Measurements from ENCODE around the gene TOMT.
A peak's percentile ranks its signal among the peaks of the same experiment; 100 is the strongest.

The TOMT gene

DNA sequence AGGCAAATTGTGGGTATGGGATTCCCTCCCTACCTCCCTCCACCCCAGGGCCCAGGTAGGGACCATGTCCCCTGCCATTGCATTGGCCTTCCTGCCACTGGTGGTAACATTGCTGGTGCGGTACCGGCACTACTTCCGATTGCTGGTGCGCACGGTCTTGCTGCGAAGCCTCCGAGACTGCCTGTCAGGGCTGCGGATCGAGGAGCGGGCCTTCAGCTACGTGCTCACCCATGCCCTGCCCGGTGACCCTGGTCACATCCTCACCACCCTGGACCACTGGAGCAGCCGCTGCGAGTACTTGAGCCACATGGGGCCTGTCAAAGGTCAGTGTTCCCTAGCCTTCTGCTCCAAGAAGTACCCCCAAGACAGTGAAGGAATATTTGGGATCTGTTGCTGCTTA, at the start of gene TOMT:
TOMT (plus strand) TSS at position 37 of the 400 bp plus-strand sequence; CDS start at position 65, 28 bp downstream.
- DNase-seq = no peak

DNA sequence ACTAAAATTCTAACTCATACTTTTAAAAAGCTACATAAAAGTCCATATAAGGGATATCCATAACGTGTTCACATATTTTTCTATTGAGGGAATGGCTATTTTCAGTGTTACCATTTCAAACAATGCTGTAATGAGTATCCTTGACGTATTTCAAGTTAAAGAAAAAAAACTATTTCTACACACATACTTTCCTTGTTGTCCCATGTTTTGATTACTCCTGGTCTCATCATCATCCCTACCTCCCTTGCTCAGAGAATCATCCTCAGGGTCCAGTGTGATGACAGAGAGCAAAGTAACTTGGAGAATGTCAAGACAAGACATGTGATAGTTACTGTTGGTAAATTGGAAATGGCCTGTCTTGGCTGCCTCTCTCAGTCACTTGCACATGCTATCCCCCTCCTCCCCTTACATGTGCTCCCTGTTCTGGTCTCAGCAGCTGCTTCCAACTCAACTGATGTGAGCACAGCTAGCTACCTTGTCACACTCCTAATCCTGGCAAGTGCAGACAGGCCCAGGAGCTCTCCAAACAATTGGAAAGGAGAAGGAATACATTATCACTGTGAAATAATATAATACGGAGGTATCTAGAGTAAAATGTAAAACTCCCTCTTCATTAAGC, 47.2 kb upstream of the TOMT start:
- no peak for DNase-seq

- no peak for DNase-seq
These were observed 43.9 kb upstream of the TOMT start for GRCh38 chr11:72061739-72062396.

DNA sequence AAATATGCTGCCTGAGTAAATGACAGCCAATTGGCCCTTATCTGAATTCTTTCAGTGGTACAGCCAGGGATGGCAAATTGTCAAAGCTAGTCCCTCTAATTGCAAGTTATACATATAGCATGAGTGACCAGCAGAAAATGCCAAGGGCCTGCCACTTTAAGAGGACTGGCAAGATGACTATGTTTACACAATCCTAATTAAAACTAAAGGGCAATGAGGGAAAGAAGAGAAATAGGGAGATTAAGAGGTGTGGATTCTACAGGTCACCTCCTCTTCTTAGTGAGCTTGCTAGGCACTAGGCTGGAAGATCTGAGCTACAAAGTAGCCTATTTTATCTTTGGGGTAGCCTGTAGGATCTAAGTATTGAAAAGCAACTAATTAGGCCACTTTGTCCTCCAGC, 38.9 kb upstream of the TOMT start:
- DNase-seq = no peak

DNA sequence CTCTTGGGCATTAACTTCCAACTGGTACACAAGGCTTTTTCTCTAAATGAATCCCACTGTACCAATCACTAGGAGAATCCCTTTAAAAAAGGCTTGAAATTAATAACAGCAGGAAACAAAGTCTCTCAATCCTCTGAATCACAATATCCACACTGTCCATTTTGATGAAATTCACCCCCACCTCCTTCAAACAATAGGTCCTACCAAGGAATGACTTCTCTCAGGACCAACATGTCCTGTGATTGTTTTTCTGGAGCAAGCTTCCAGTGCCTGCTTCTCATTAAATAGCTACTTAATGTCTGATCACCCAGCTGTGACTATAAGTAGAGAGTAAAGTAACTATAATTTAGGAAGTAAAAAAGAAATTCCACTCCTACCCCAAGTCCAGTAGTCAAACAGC, 38.5 kb upstream of the TOMT start:
- DNase-seq = no peak

DNA sequence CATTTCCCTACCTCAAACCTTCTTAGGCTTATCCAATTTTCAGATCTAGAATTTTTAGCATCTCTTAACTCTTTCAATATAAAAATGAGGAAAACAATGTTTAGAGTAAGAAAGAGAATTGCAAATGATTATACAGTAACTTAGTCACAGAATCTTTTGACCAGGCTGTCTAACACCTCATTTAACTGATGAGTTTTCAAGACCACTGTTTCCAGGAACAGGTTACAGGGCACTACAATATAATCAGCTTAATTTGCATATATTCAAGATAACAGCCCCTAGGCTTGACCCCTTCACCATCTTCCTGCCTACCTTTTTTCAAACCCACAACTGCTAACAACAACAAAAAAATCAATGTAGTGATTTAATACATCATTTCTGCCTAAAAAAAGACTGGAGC, 38.0 kb upstream of the TOMT start:
- no peak for DNase-seq

DNA sequence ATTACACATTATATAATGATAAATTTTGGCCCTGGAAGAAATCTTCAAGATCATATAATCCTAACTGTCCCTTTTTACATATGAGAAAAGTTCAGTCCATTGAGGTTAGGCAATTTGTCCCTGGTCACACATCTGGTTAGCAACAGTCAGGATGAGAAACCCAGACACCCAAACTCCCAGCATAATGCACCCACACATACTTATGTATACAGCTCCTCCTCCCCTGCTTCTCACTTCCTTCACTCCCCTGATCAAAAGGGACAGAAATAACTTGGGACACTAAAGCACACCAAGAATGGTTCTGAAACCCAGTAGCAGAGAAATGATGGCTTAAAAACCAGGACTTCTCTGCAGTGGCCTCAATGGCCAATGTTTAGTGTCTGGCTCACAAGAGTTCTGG, 36.5 kb upstream of the TOMT start:
- DNase-seq = no peak

GRCh38 chr11:72069787-72070251, 35.9 kb upstream of the TOMT start:
- no peak for DNase-seq

DNA sequence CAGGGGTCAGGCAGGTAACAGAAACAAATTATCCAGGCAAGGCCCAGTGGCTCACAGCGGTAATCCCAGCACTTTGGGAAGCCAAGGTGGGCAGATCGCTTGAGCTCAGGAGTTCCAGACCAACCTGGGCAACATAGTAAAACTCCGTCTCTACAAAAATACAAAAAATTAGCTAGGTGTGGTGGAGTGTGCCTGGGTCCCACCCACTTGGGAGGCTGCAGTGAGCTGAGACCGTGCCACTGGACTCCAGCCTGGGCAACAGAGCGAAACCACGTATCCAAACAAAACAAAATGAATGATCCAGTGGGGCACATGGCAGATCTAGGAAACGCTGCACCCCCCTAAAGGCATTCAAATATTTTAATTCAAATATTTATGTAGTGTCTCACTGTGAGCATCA, 35.2 kb upstream of the TOMT start:
- no peak for DNase-seq

DNA sequence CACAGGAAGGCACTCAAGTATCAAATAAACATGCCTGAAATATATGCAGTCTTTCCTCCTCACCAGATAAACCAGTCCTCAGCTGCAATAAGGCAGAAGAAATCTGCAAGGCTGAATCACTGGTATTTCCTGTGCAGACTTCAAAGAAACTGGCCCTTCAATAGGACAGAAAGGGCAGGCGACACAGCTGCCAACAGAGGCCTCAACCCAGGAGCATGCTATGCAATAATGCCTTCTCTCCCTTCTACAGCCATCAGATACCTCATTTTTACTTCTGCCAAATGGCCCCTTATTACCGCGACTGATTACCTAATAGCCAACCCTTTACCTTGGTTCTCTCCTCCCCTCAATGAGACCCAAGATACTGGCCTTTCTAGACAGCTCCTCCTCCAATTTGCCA, 33.4 kb upstream of the TOMT start:
- no peak for DNase-seq

GRCh38 chr11:72075109-72075508, 30.6 kb upstream of the TOMT start:
- peak; percentile 12 for DNase-seq

- no peak for DNase-seq
These were observed 30.0 kb upstream of the TOMT start for GRCh38 chr11:72075756-72076155.

GRCh38 chr11:72078477-72078876, 27.2 kb upstream of the TOMT start:
- DNase-seq = no peak

DNA sequence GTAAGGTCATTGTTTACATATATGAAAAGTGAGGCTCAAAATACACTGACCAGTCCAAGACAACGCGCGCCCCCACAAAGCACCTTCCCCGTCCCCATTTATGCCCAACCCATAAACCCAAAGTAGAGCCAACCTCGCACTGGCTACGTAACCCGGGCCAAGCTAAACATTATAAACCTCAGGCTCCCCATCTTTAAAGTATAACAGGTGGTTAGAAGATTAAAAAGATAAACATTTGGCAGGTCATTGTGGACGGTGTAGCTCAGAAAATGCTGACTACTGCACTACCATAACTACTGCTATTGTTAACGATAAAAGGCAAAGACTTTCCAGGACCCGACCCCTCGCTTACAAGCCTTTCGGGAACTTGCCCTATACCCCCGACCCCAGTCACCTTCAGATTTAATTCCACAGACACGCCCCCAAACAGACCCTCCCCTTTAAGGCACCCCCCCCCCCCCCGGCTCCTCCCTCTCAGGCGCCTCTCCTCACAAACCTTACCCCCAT, 25.9 kb upstream of the TOMT start:
- no peak for DNase-seq

- peak; percentile 99 for DNase-seq
These were observed 25.2 kb upstream of the TOMT start, which contains the start of the genes LRRC51 and NUMA1 for GRCh38 chr11:72080326-72081183. LRRC51 (plus strand) TSS chr11:72080850; CDS start chr11:72089084, 8,234 bp downstream. NUMA1 (minus strand) TSS chr11:72080542; CDS start chr11:72035943, 44,599 bp downstream.

DNA sequence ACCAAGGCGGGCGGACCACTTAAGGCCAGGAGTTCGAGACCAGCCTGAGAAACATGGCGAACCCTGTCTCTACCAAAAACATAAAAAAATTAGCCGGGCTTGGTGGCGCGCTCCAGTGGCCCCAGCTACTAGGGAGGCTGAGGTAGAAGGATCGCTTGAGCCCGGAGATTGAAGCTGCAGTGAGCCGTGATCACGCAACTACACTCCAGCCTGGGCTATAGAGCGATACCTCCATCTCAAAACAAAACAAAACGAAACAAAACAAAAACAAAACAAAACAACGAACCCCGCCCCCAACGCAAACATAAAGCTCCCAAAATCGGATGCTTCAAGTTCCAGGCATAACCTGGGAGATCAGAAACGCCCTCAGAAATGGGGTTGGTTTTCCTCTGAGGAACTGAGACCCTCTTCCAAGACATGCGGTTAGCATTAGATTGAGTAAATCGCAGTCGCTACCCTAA, 24.5 kb upstream of the TOMT start:
- DNase-seq = no peak

GRCh38 chr11:72081821-72082453, 23.8 kb upstream of the TOMT start:
- no peak for DNase-seq

- no peak for DNase-seq
These were observed 22.3 kb upstream of the TOMT start for GRCh38 chr11:72083414-72083813.

DNA sequence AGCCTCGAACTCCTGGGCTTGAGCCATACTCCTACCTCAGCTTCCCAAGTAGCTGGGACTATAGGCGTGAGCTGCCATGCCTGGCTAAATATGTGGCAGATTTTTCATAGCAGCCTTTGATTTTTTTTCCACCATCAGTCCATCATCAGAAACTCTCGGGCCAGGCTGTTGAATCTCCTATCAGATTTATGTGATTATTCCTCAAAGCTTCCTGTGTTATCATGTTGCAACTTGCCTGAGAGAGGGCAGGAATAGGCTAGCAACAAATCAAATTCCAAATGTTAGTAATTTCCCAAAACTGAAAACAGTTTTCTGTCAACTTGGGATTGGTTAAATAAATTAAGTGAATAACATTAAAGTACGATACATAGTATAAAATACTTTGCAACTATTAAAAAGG, 21.6 kb upstream of the TOMT start:
- DNase-seq = no peak

- DNase-seq = no peak
These were observed 20.8 kb upstream of the TOMT start for GRCh38 chr11:72084965-72085364.

DNA sequence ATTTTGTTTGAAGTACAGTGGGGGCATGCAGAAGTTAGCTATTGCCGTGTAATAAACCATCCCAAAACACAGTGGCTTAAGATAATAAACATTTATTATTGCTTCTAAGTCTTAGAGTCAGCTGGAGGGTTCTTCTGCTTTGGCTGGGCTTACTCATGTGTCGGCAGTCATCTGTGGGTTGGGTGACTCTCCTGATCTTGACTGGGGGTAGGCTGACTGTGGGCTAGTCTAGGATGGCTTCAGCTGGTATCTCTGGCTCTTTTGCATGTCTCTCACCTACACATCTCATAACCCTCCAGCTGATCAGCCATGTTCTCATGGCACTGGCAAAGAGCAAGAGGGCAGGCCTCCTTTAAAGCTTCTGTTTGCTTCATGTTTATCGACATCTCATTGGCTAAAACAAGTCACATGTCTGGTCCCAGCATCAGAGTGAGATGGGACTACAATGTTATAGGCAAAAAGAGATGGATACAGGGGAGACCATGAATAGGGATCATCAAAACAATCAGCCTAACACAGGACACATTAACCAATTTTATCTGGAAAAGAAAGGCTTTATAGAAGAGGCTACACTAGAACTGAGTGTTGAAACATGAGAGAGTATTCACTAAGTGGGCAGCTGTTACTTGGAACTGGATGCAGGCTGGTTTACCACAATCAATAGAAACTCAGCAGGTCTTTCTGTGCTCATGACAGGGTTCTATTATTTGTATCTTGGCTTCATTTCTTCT, 19.9 kb upstream of the TOMT start:
- no peak for DNase-seq
